NK-92 (cell line): Measurements from ENCODE around the gene MSLN.
"Not testable (repeated sequence)": the region's sequence is repeated elsewhere in the genome, so short reads cannot be mapped to it uniquely, and the experiment has no call there.

ENCODE experiments used
- DNase-seq: peaks from one replicate; lab custom pipeline; 2025; ENCODE audit not compliant: unreplicated experiment; lab: John Stamatoyannopoulos, UW

Gene MSLN

GRCh38 chr16:754121-754607 is 6.4 kb upstream of the MSLN start:
- DNase-seq, result not testable (repeated sequence)

- DNase-seq, result no peak
These were observed 5.9 kb upstream of the MSLN start for GRCh38 chr16:754656-755055.

- DNase-seq, result no peak
These were observed 4.1 kb upstream of the MSLN start for GRCh38 chr16:756428-756827.

- no peak for DNase-seq
These were observed 1.2 kb upstream of the MSLN start for GRCh38 chr16:759110-759910.

- DNase-seq, result no peak
These were observed 469 bp upstream of the MSLN start for GRCh38 chr16:760065-760464.

- DNase-seq, result no peak
These were observed 1.3 kb downstream of the MSLN start for GRCh38 chr16:761625-762513.

- no peak for DNase-seq
These were observed 2.2 kb downstream of the MSLN start for GRCh38 chr16:762595-763268.

- DNase-seq, result no peak
These were observed 3.0 kb downstream of the MSLN start for GRCh38 chr16:763369-764183.

- no peak for DNase-seq
These were observed 3.7 kb downstream of the MSLN start for GRCh38 chr16:764184-764750.

- DNase-seq, result no peak
These were observed 4.4 kb downstream of the MSLN start for GRCh38 chr16:764848-765487.

- no peak for DNase-seq
These were observed 4.9 kb downstream of the MSLN start for GRCh38 chr16:765488-765865.

- no peak for DNase-seq
These were observed 5.7 kb downstream of the MSLN start for GRCh38 chr16:766008-766819.

GRCh38 chr16:766820-767640 is 6.5 kb downstream of the MSLN start:
- DNase-seq, result no peak

GRCh38 chr16:767743-768235 is 7.3 kb downstream of the MSLN start:
- DNase-seq, result no peak

- DNase-seq, result no peak
These were observed 7.9 kb downstream of the MSLN start for GRCh38 chr16:768428-768827.

- no peak for DNase-seq
These were observed 8.8 kb downstream of the MSLN start for GRCh38 chr16:769184-769784.

GRCh38 chr16:769934-770333 is 9.4 kb downstream of the MSLN start:
- no peak for DNase-seq

- DNase-seq, result no peak
These were observed 9.9 kb downstream of the MSLN start for GRCh38 chr16:770411-770810.
